K562 (cell line): ENCODE results near the gene XIRP1. TPM values are rescaled to one million over a fixed set of nuclear protein-coding genes. Genes with fewer than 3 reads are reported as not detected.

Experiments used
- ATAC-seq: fragments of 200-7000 bp; cut with Tn5 transposase; 3 replicates; pipeline ENCODE4 v1.9.1; 2020; ENCODE audit warnings: moderate library complexity
- BruUV-seq: library from RNA; stranded (reverse); fragments of 400-500 nt; replicated peaks from 2 replicates; lab custom pipeline; 2021; lab: Mats Ljungman, UMichigan
- CTCF ChIA-PET: fragments of 300-600 bp; formaldehyde crosslinking; extraction: SDS; loops from one replicate; lab custom pipeline; 2021; ENCODE audit warnings: low intra/inter-chr PET ratio; lab: Yijun Ruan, JAX
- POLR2A ChIA-PET: fragments of 300-600, 350-650 bp; sonication (Branson Sonifier 250); formaldehyde crosslinking; extraction: SDS; loops from one replicate; lab custom pipeline; 2021; ENCODE audit warnings: antibody characterized with exemption, inconsistent platforms; lab: Yijun Ruan, JAX
- DNase-seq, 4 experiments: peaks; one replicate each; pipeline versions ENCODE4 v3.0.0 to v3.0.0-alpha.2; 2011 to 2018; ENCODE audit warnings: low spot score in 3 of 4, mixed read lengths in 3 of 4; ENCODE audit errors: extremely low read depth in 1 of 4
- FAIRE-seq: peaks from 2 replicates; lab custom pipeline; 2011; peaks lifted over from hg19 to GRCh38; lab: Jason Lieb, UNC
- H2AFZ ChIP-seq: 2 replicates; pipeline ENCODE4 v1.6.0; 2011; ENCODE audit warnings: low read depth, low read length, control low read depth, inconsistent platforms
- H3K27ac ChIP-seq: fragments of 200-600 bp; 3 replicates; pipeline ENCODE4 v1.8.0; 2011; ENCODE audit warnings: low read depth, mild to moderate bottlenecking, control low read depth, inconsistent platforms, low read length, moderate library complexity, mixed read lengths; ENCODE audit errors: extremely low read depth
- H3K27me3 ChIP-seq, 2 experiments: fragments of 300-600 bp in 1 of 2; 2 replicates in 1 of 2; 3 replicates in 1 of 2; pipeline versions ENCODE4 v1.6.0 to v1.8.0; 2011; ENCODE audit warnings: inconsistent platforms in 2 of 2, low read length in 2 of 2, mild to moderate bottlenecking in 1 of 2, mixed read lengths in 1 of 2, moderate library complexity in 1 of 2; ENCODE audit not compliant: control insufficient read depth in 2 of 2, insufficient read depth in 2 of 2
- H3K36me3 ChIP-seq: fragments of 300-600 bp; 3 replicates; pipeline ENCODE4 v1.8.0; 2011; ENCODE audit warnings: mild to moderate bottlenecking, low read length, inconsistent platforms; ENCODE audit not compliant: control insufficient read depth, insufficient read depth
- H3K4me1 ChIP-seq, 2 experiments: fragments of 200-600 bp in 1 of 2; replicated peaks in 1 of 2; 2 replicates in 1 of 2; 3 replicates in 1 of 2; pipeline versions ENCODE4 v1.5.1 to v1.8.0; 2011; ENCODE audit warnings: inconsistent platforms in 2 of 2, low read length in 2 of 2, mild to moderate bottlenecking in 1 of 2, mixed read lengths in 1 of 2, moderate library complexity in 1 of 2; ENCODE audit not compliant: control insufficient read depth in 2 of 2, insufficient read depth in 2 of 2
- H3K4me2 ChIP-seq: 2 replicates; pipeline ENCODE4 v1.6.1; 2011; ENCODE audit warnings: low read length, control low read depth, inconsistent platforms, mixed read lengths; ENCODE audit not compliant: insufficient read depth
- H3K4me3 ChIP-seq: fragments of 200-600 bp; sonication (generic), shearing (Covaris generic); 2 replicates; pipeline ENCODE4 v1.5.1; 2016; ENCODE audit warnings: control low read depth, inconsistent platforms
- H3K79me2 ChIP-seq: fragments of 200-600 bp; 3 replicates; pipeline ENCODE4 v1.8.0; 2011; ENCODE audit warnings: low read length, inconsistent platforms; ENCODE audit not compliant: control insufficient read depth, insufficient read depth
- H3K9ac ChIP-seq, 2 experiments: 2 replicates each; pipeline versions ENCODE4 v1.6.0 to v1.6.1; 2011; ENCODE audit warnings: low read depth in 2 of 2, low read length in 2 of 2, control low read depth in 1 of 2, inconsistent platforms in 1 of 2, mild to moderate bottlenecking in 1 of 2, mixed read lengths in 1 of 2; ENCODE audit not compliant: insufficient read depth in 1 of 2
- H3K9me1 ChIP-seq: one replicate; pipeline ENCODE4 v1.6.0; 2011; ENCODE audit warnings: inconsistent platforms, mild to moderate bottlenecking, low read length, moderate library complexity; ENCODE audit not compliant: control insufficient read depth, insufficient read depth
- H3K9me3 ChIP-seq: replicated peaks from 2 replicates; pipeline ENCODE4 v1.5.1; 2011; ENCODE audit warnings: low read depth, low read length, inconsistent platforms; ENCODE audit not compliant: control insufficient read depth, insufficient read depth
- H4K20me1 ChIP-seq: replicated peaks from 2 replicates; pipeline ENCODE4 v1.6.1; 2011; ENCODE audit warnings: low read length, inconsistent platforms, mixed read lengths; ENCODE audit not compliant: control insufficient read depth, insufficient read depth
- CAMTA2 ChIP-seq: fragments of 250-450 bp; sonication (Bioruptor Pico); conservative IDR thresholded peaks from 2 replicates; pipeline ENCODE4 v1.5.1; 2022
- CBFA2T3 ChIP-seq: fragments of 450-650 bp; IDR thresholded peaks from 2 replicates; pipeline ENCODE4 v1.6.1; 2017
- LARP7 ChIP-seq: fragments of 450-650 bp; IDR thresholded peaks from 2 replicates; pipeline ENCODE4 v1.6.1; 2016
- MIER1 ChIP-seq: fragments of 450-650 bp; IDR thresholded peaks from 2 replicates; pipeline ENCODE4 v1.6.1; 2016; ENCODE audit warnings: antibody characterized with exemption, mild to moderate bottlenecking, low read depth
- NFE2 ChIP-seq: IDR thresholded peaks from 2 replicates; pipeline ENCODE4 v1.6.1; 2014; ENCODE audit warnings: antibody characterized with exemption, low read depth
- SAFB2 ChIP-seq: fragments of 200-400 bp; formaldehyde crosslinking; IDR thresholded peaks from 2 replicates; pipeline ENCODE4 v1.6.1; 2018; ENCODE audit warnings: borderline replicate concordance, low read length, low read depth, moderate library complexity; ENCODE audit not compliant: severe bottlenecking
- SMAD1 ChIP-seq: fragments of 150-350 bp; IDR thresholded peaks from 2 replicates; pipeline ENCODE4 v1.6.1; 2014; ENCODE audit warnings: low read length, low read depth; ENCODE audit not compliant: partially characterized antibody
- THRA ChIP-seq: fragments of 450-650 bp; IDR thresholded peaks from 2 replicates; pipeline ENCODE4 v1.6.1; 2017; ENCODE audit warnings: mild to moderate bottlenecking, moderate library complexity
- U2AF2 ChIP-seq: fragments of 200-400 bp; formaldehyde crosslinking; optimal IDR thresholded peaks from 2 replicates; pipeline ENCODE3; 2017; ENCODE audit warnings: low read depth, mild to moderate bottlenecking, low read length
- ZNF449 ChIP-seq: fragments of 250-450 bp; sonication (Bioruptor Pico); IDR thresholded peaks from 2 replicates; pipeline ENCODE4 v1.8.0; 2022; ENCODE audit warnings: moderate library complexity, mild to moderate bottlenecking, inconsistent platforms
- ZNF512 ChIP-seq: IDR thresholded peaks from 2 replicates; pipeline ENCODE4 v1.6.1; 2016; ENCODE audit warnings: missing genetic modification characterization, missing compliant biosample characterization
- ZNF778 ChIP-seq: fragments of 450-650 bp; formaldehyde crosslinking; IDR thresholded peaks from 2 replicates; pipeline ENCODE4 v1.4.0; 2020; ENCODE audit warnings: mild to moderate bottlenecking, moderate library complexity
- WGBS: fragments of 100-300 bp; shearing (Covaris generic); methylation state at CpG from one replicate; pipeline ENCODE4 v1.1.6; 2016; ENCODE audit warnings: low coverage, mixed read lengths; ENCODE audit not compliant: insufficient coverage; ENCODE audit errors: missing lambda C conversion rate; 5-methylcytosine and 5-hydroxymethylcytosine counted together
- in situ Hi-C: fragments of 300-500 bp; cut with MboI; formaldehyde crosslinking; loops from 4 replicates; pipeline ENCODE4 v1.15.0; 2018; ENCODE audit warnings: inconsistent platforms, mixed read lengths
- intact Hi-C: fragments of 100-400 bp; cut with micrococcal nuclease; formaldehyde crosslinking; loops from 2 replicates; pipeline ENCODE4 v1.14.2; 2022
- polyA plus RNA-seq, 8 experiments: library from polyadenylated mRNA; depleted of rRNA in 4 of 8; stranded (reverse) in 5 of 8; unstranded in 3 of 8; fragments of >200 nt; fragmentation: Nextera tagmentation in 2 of 8; fragmentation: Illumina TruSeq in 1 of 8; extraction: Ambion mirVana in 2 of 8; extraction: Trizol in 1 of 8; gene quantifications; 2 replicates each; pipeline versions ENCODE4 v1.2.1 to v1.2.3, GENCODE V29; 2011 to 2014; ENCODE audit warnings: inconsistent platforms in 1 of 8, missing spikeins in 1 of 8
- total RNA-seq, 7 experiments: library from RNA; depleted of rRNA in 6 of 7; stranded (reverse); fragments of >200 nt in 6 of 7; fragmentation: Illumina TruSeq in 2 of 7; extraction: Trizol in 2 of 7; gene quantifications; 2 replicates each; pipeline versions ENCODE4 v1.2.1 to v1.2.3, GENCODE V29; 2011 to 2021; ENCODE audit warnings: low replicate concordance in 1 of 7

Gene XIRP1
- total and polyA plus RNA-seq, 9 of the 15 experiments (the other 6 are each of a cell fraction or from before 2014, with no cell fraction given) = 0.03 to 0.27 (median 0.08) TPM; not detected in 3

- DNase-seq (no peak), ATAC-seq (no peak)
- Histone ChIP-seq H3K4me3 (no peak overlapping the region), H3K9me3 (no peaks in the 10 kb centered on the region), H3K27me3 (peaks cover 13 to 23% of the 10 kb centered on the region in 2 experiments), H4K20me1 (no peaks in the 10 kb centered on the region), H3K4me2 (no peak overlapping the region), H3K79me2 (no peaks in the 10 kb centered on the region)
- POLR2A ChIA-PET = no interaction called here
- 0% methylated on average over 2 of the region's 2 CpGs for whole genome bisulfite sequencing
- intact Hi-C loops = no loop called here
- TF ChIP-seq U2AF2 (no peak), NFE2 (no peak), THRA (no peak), CAMTA2 (CRISPR knock-in tag) (no peak), ZNF778 (no peak), SAFB2 (no peak), LARP7 (no peak), ZNF512 (tag) (no peak), ZNF449 (CRISPR knock-in tag) (no peak), CBFA2T3 (no peak), MIER1 (no peak), SMAD1 (no peak)
- TF ChIP-seq, all 486 proteins: peak for 0
- H3K36me3 ChIP-seq = no peaks in the 10 kb centered on the region
- BruUV-seq = no TSS peak
- no peak for FAIRE-seq
- no peak overlapping the region for H3K9ac ChIP-seq
- no peak overlapping the region for H3K27ac ChIP-seq
- H3K4me1 ChIP-seq = no peaks in the 10 kb centered on the region
- in situ Hi-C loops = no loop called here
- CTCF ChIA-PET = no interaction called here
- no peaks in the 10 kb centered on the region for H3K9me1 ChIP-seq
- no peak overlapping the region for H2AFZ ChIP-seq
Measured at GRCh38 chr3:39222939-39223338, 30.5 kb upstream of the XIRP1 start.
